Type B pancreatic cell (in vitro differentiated cells): Measurements from ENCODE around the gene LRRC17. TPM values are rescaled to one million over a fixed set of nuclear protein-coding genes. Genes with fewer than 3 reads are reported as not detected.
A peak's percentile ranks its signal among the peaks of the same experiment; 100 is the strongest.

Experiments
- DNase-seq: peaks from one replicate; pipeline ENCODE4 v3.0.0; 2021; ENCODE audit warnings: mixed read lengths; ENCODE audit not compliant: unreplicated experiment; ENCODE audit errors: extremely low spot score
- H3K27ac Mint-ChIP-seq: 2 replicates; pipeline ENCODE4 v1.8.0; 2021; ENCODE audit warnings: mild to moderate bottlenecking, mixed read lengths
- H3K27me3 Mint-ChIP-seq: 2 replicates; pipeline ENCODE4 v1.8.0; 2021; ENCODE audit warnings: mixed read lengths
- H3K36me3 Mint-ChIP-seq: 2 replicates; pipeline ENCODE4 v1.8.0; 2021; ENCODE audit warnings: mixed read lengths
- H3K4me1 Mint-ChIP-seq: one replicate; pipeline ENCODE4 v1.8.0; 2021; ENCODE audit warnings: mixed read lengths; ENCODE audit not compliant: unreplicated experiment
- H3K4me3 Mint-ChIP-seq: 2 replicates; pipeline ENCODE4 v1.8.0; 2021; ENCODE audit warnings: mild to moderate bottlenecking, mixed read lengths
- H3K9me3 Mint-ChIP-seq: 2 replicates; pipeline ENCODE4 v1.8.0; 2021; ENCODE audit warnings: mixed read lengths
- total RNA-seq: library from RNA; stranded (reverse); gene quantifications from 2 replicates; pipeline ENCODE4 v1.2.1, GENCODE V29; 2021; ENCODE audit warnings: low replicate concordance
- TF ChIP-seq, protein P1 (sequence below): fragments of 200-600 bp; sonication (generic); conservative IDR thresholded peaks from 2 replicates; pipeline ENCODE4 v1.5.0; 2021; ENCODE audit warnings: antibody characterized with exemption, mild to moderate bottlenecking

The LRRC17 gene
- total RNA-seq, 1 donor from 2014 or later, result 68.3 TPM

GRCh38 chr7:102927312-102927933 lies 14.6 kb downstream of the LRRC17 start:
- H3K27me3 Mint-ChIP-seq, result no peaks in the 10 kb centered on the region
- peaks cover 4% of the 10 kb centered on the region for H3K36me3 Mint-ChIP-seq
- H3K4me1 Mint-ChIP-seq, result peaks cover 18% of the 10 kb centered on the region
- H3K4me3 Mint-ChIP-seq, result no peak overlapping the region
- no peaks in the 10 kb centered on the region for H3K9me3 Mint-ChIP-seq
- TF ChIP-seq, protein P1, sequence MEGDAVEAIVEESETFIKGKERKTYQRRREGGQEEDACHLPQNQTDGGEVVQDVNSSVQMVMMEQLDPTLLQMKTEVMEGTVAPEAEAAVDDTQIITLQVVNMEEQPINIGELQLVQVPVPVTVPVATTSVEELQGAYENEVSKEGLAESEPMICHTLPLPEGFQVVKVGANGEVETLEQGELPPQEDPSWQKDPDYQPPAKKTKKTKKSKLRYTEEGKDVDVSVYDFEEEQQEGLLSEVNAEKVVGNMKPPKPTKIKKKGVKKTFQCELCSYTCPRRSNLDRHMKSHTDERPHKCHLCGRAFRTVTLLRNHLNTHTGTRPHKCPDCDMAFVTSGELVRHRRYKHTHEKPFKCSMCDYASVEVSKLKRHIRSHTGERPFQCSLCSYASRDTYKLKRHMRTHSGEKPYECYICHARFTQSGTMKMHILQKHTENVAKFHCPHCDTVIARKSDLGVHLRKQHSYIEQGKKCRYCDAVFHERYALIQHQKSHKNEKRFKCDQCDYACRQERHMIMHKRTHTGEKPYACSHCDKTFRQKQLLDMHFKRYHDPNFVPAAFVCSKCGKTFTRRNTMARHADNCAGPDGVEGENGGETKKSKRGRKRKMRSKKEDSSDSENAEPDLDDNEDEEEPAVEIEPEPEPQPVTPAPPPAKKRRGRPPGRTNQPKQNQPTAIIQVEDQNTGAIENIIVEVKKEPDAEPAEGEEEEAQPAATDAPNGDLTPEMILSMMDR, result no peak
- no peak for DNase-seq
- no peak overlapping the region for H3K27ac Mint-ChIP-seq

GRCh38 chr7:102931757-102932156 lies 19.0 kb downstream of the LRRC17 start:
- Mint-ChIP-seq H3K4me3 (no peak overlapping the region), H3K27me3 (no peaks in the 10 kb centered on the region), H3K36me3 (no peaks in the 10 kb centered on the region), H3K9me3 (no peaks in the 10 kb centered on the region), H3K27ac (no peak overlapping the region), H3K4me1 (peaks cover 29% of the 10 kb centered on the region)
- TF ChIP-seq, protein P1, result no peak
- DNase-seq, result no peak

DNA sequence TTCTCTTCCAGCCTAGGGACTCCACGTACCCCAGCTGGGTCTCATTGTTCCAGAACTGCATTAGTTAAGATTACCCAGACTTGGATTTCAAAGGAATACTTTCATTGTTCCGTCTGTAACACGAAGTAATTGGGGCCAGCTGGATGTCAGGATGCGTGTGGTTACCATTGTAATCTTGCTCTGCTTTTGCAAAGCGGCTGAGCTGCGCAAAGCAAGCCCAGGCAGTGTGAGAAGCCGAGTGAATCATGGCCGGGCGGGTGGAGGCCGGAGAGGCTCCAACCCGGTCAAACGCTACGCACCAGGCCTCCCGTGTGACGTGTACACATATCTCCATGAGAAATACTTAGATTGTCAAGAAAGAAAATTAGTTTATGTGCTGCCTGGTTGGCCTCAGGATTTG lies 21.0 kb downstream of the LRRC17 start:
- H3K27ac Mint-ChIP-seq, result no peak overlapping the region

DNA sequence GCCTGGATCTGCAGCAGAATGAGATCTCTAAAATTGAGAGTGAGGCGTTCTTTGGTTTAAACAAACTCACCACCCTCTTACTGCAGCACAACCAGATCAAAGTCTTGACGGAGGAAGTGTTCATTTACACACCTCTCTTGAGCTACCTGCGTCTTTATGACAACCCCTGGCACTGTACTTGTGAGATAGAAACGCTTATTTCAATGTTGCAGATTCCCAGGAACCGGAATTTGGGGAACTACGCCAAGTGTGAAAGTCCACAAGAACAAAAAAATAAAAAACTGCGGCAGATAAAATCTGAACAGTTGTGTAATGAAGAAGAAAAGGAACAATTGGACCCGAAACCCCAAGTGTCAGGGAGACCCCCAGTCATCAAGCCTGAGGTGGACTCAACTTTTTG lies 21.4 kb downstream of the LRRC17 start:
- H3K27ac Mint-ChIP-seq, result no peak overlapping the region

More for the DNA sequence above, 21.0 kb downstream of the LRRC17 start:
- no peak for DNase-seq
- H3K4me3 Mint-ChIP-seq, result peak overlapping the region; percentile 76
- no peaks in the 10 kb centered on the region for H3K27me3 Mint-ChIP-seq
- H3K9me3 Mint-ChIP-seq, result no peaks in the 10 kb centered on the region
- TF ChIP-seq, protein P1, result no peak
- no peaks in the 10 kb centered on the region for H3K36me3 Mint-ChIP-seq
- H3K4me1 Mint-ChIP-seq, result peaks cover 21% of the 10 kb centered on the region

DNA sequence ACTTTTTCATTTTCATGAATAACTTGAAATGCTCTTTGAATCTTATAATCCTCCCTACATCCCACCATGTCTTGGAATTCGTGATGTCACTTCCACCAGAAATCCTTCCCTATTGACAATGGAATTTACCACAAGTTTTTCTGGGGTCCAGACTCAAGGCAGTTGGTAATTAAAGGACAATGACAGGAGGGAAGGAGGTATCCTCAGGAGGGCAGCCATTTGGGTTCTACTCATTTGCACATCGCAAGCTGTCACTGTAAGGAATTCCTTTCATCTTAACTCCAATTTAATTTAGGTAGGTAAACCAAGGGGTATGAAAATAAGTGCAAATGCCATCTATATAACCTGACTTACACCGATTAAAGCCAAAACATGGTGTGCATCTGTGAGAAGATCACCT lies 21.9 kb downstream of the LRRC17 start:
- TF ChIP-seq, protein P1, result no peak
- no peaks in the 10 kb centered on the region for H3K9me3 Mint-ChIP-seq
- no peaks in the 10 kb centered on the region for H3K36me3 Mint-ChIP-seq
- H3K4me3 Mint-ChIP-seq, result no peak overlapping the region
- DNase-seq, result no peak
- no peaks in the 10 kb centered on the region for H3K27me3 Mint-ChIP-seq
- H3K4me1 Mint-ChIP-seq, result peaks cover 21% of the 10 kb centered on the region
- no peak overlapping the region for H3K27ac Mint-ChIP-seq

More for the DNA sequence above, 21.4 kb downstream of the LRRC17 start:
- Mint-ChIP-seq H3K4me1 (peaks cover 21% of the 10 kb centered on the region), H3K36me3 (no peaks in the 10 kb centered on the region), H3K4me3 (no peak overlapping the region), H3K9me3 (no peaks in the 10 kb centered on the region), H3K27me3 (no peaks in the 10 kb centered on the region)
- DNase-seq, result no peak
- TF ChIP-seq, protein P1, result no peak
